Measurements from ENCODE around the gene ARMC10. TPM values are rescaled to one million over a fixed set of nuclear protein-coding genes. Genes with fewer than 3 reads are reported as not detected.

ARMC10 gene
- total RNA-seq, 2 experiments from 2014 or later: 24.3 to 33.4 TPM

GRCh38 chr7:103114576-103115008 is 39.7 kb downstream of the ARMC10 start:
- H3K79me2 ChIP-seq (ENCODE audit: insufficient read depth, low read depth, low read length): no peaks in the 10 kb centered on the region
- peaks cover 25% of the 10 kb centered on the region for H3K36me3 ChIP-seq (ENCODE audit: insufficient read depth, low read length)
- ChIA-PET CTCF (ENCODE audit: unreplicated experiment) (no interaction called here), POLR2A (no interaction called here)
- no peaks in the 10 kb centered on the region for H3K9me3 ChIP-seq (ENCODE audit: low read length)
- no peak overlapping the region for H3K4me3 ChIP-seq (ENCODE audit: low read depth, low read length, poor library complexity, severe bottlenecking)
- H3K4me1 ChIP-seq (ENCODE audit: insufficient read depth, low read length, poor library complexity, severe bottlenecking): no peaks in the 10 kb centered on the region
- no TSS peak for BruUV-seq (replicated peaks)
- no peak overlapping the region for H2AFZ ChIP-seq (ENCODE audit: low read length)
- H4K20me1 ChIP-seq (ENCODE audit: insufficient read depth, low read length): no peaks in the 10 kb centered on the region
- intact Hi-C loops (cut with micrococcal nuclease; ENCODE audit: unreplicated experiment): no loop called here
- no peak overlapping the region for H3K27ac ChIP-seq (ENCODE audit: low read depth, low read length, poor library complexity, severe bottlenecking)
- no peaks in the 10 kb centered on the region for H3K9me2 ChIP-seq (ENCODE audit: insufficient read depth, low read length)
- no peak overlapping the region for H3K4me2 ChIP-seq (ENCODE audit: low read length)
- DNase-seq (ENCODE audit: low spot score): no peak
- TF ChIP-seq CTCF (conservative IDR thresholded peaks at IDR 0.05; ENCODE audit: low read length) (no peak), EZH2phosphoT487 (IDR thresholded peaks at IDR 0.05; ENCODE audit: borderline replicate concordance, low read depth, low read length) (no peak)

- no peak for DNase-seq (ENCODE audit: low spot score)
- Histone ChIP-seq H3K4me3 (ENCODE audit: low read depth, low read length, poor library complexity, severe bottlenecking) (no peak overlapping the region), H3K9me2 (ENCODE audit: insufficient read depth, low read length) (no peaks in the 10 kb centered on the region), H3K79me2 (ENCODE audit: insufficient read depth, low read depth, low read length) (no peaks in the 10 kb centered on the region), H3K4me1 (ENCODE audit: insufficient read depth, low read length, poor library complexity, severe bottlenecking) (no peaks in the 10 kb centered on the region), H3K36me3 (ENCODE audit: insufficient read depth, low read length) (peaks cover 34% of the 10 kb centered on the region), H2AFZ (ENCODE audit: low read length) (no peak overlapping the region), H3K4me2 (ENCODE audit: low read length) (no peak overlapping the region), H4K20me1 (ENCODE audit: insufficient read depth, low read length) (no peaks in the 10 kb centered on the region), H3K27ac (ENCODE audit: low read depth, low read length, poor library complexity, severe bottlenecking) (no peak overlapping the region), H3K9me3 (ENCODE audit: low read length) (no peaks in the 10 kb centered on the region)
- intact Hi-C loops (cut with micrococcal nuclease; ENCODE audit: unreplicated experiment): no loop called here
- BruUV-seq (replicated peaks): no TSS peak
- TF ChIP-seq EZH2phosphoT487 (IDR thresholded peaks at IDR 0.05; ENCODE audit: borderline replicate concordance, low read depth, low read length) (no peak), CTCF (conservative IDR thresholded peaks at IDR 0.05; ENCODE audit: low read length) (no peak)
- ChIA-PET CTCF (ENCODE audit: unreplicated experiment) (no interaction called here), POLR2A (no interaction called here)
Observed at GRCh38 chr7:103115771-103116170, 40.8 kb downstream of the ARMC10 start.

- ChIA-PET CTCF (ENCODE audit: unreplicated experiment) (no interaction called here), POLR2A (no interaction called here)
- TF ChIP-seq CTCF (conservative IDR thresholded peaks at IDR 0.05; ENCODE audit: low read length) (no peak), EZH2phosphoT487 (IDR thresholded peaks at IDR 0.05; ENCODE audit: borderline replicate concordance, low read depth, low read length) (no peak)
- Histone ChIP-seq H4K20me1 (ENCODE audit: insufficient read depth, low read length) (no peaks in the 10 kb centered on the region), H3K4me3 (ENCODE audit: low read depth, low read length, poor library complexity, severe bottlenecking) (no peak overlapping the region), H3K4me1 (ENCODE audit: insufficient read depth, low read length, poor library complexity, severe bottlenecking) (no peaks in the 10 kb centered on the region), H2AFZ (ENCODE audit: low read length) (no peak overlapping the region), H3K9me2 (ENCODE audit: insufficient read depth, low read length) (no peaks in the 10 kb centered on the region), H3K79me2 (ENCODE audit: insufficient read depth, low read depth, low read length) (no peaks in the 10 kb centered on the region), H3K27ac (ENCODE audit: low read depth, low read length, poor library complexity, severe bottlenecking) (no peak overlapping the region), H3K4me2 (ENCODE audit: low read length) (no peak overlapping the region), H3K9me3 (ENCODE audit: low read length) (no peaks in the 10 kb centered on the region), H3K36me3 (ENCODE audit: insufficient read depth, low read length) (peaks cover 41% of the 10 kb centered on the region)
- no peak for DNase-seq (ENCODE audit: low spot score)
- BruUV-seq (replicated peaks): no TSS peak
- intact Hi-C loops (cut with micrococcal nuclease; ENCODE audit: unreplicated experiment): no loop called here
Observed at GRCh38 chr7:103116511-103116910, 41.6 kb downstream of the ARMC10 start.
